ENCODE results near the gene STAC2.

- TF ChIP-seq POLR2A (IDR thresholded peaks at IDR 0.05), result no peak
- no peak for TF ChIP-seq CTCF (IDR thresholded peaks at IDR 0.05)
- TF ChIP-seq POLR2AphosphoS5 (IDR thresholded peaks at IDR 0.05; ENCODE audit: insufficient read depth in 1 of 2, low read depth in 1 of 2), result no peak
Measured at GRCh38 chr17:39161962-39162361, 63.8 kb downstream of the STAC2 start.

Data from vagina (tissue), 2 donors.